Panc1 (cell line): Measurements from ENCODE around the gene TMEM178A. TPM values are rescaled to one million over a fixed set of nuclear protein-coding genes. Genes with fewer than 3 reads are reported as not detected.

Source experiments
- ATAC-seq: fragments of 200-7000 bp; cut with Tn5 transposase; 2 replicates; pipeline ENCODE4 v1.9.1; 2020; ENCODE audit warnings: mild to moderate bottlenecking, moderate library complexity
- BruUV-seq: library from RNA; stranded (reverse); fragments of 400-500 nt; replicated peaks from 2 replicates; lab custom pipeline; 2021; lab: Mats Ljungman, UMichigan
- CTCF ChIA-PET: fragments of 300-600 bp; sonication (Branson Sonifier 250); formaldehyde crosslinking; loops from one replicate; lab custom pipeline; 2022; ENCODE audit warnings: antibody characterized with exemption; lab: Charles Lee
- POLR2A ChIA-PET: fragments of 300-600 bp; sonication (Branson Sonifier 250); formaldehyde crosslinking; loops from one replicate; lab custom pipeline; 2022; ENCODE audit warnings: antibody characterized with exemption; lab: Charles Lee
- DNase-seq: peaks from one replicate; pipeline ENCODE4 v3.0.0-alpha.2; 2010; ENCODE audit warnings: low read depth, low spot score
- H3K27ac ChIP-seq: 2 replicates; pipeline ENCODE4 v1.5.1; 2011; ENCODE audit warnings: mild to moderate bottlenecking, low read length, inconsistent platforms
- H3K27me3 ChIP-seq: fragments of 200-500 bp; sonication (Bioruptor generic); 2 replicates; pipeline ENCODE4 v1.6.0; 2014; ENCODE audit warnings: low read length, inconsistent platforms; ENCODE audit not compliant: control insufficient read depth, insufficient read depth
- H3K36me3 ChIP-seq: fragments of 200-500 bp; sonication (Bioruptor generic); 2 replicates; pipeline ENCODE4 v1.5.1; 2014; ENCODE audit warnings: inconsistent platforms, mild to moderate bottlenecking, low read length, moderate library complexity; ENCODE audit not compliant: control insufficient read depth, insufficient read depth
- H3K4me1 ChIP-seq: 2 replicates; pipeline ENCODE4 v1.5.1; 2011; ENCODE audit warnings: inconsistent platforms, mild to moderate bottlenecking, low read length, moderate library complexity; ENCODE audit not compliant: control insufficient read depth, insufficient read depth
- H3K4me3 ChIP-seq, 2 experiments: 2 replicates each; pipeline ENCODE4 v1.5.1; 2011 to 2012; ENCODE audit warnings: low read depth in 2 of 2, low read length in 2 of 2, mild to moderate bottlenecking in 2 of 2, inconsistent platforms in 1 of 2, moderate library complexity in 1 of 2
- H3K9me3 ChIP-seq: fragments of 200-500 bp; sonication (Bioruptor generic); 2 replicates; pipeline ENCODE4 v1.5.1; 2014; ENCODE audit warnings: low read depth, mild to moderate bottlenecking, inconsistent platforms, low read length, moderate library complexity; ENCODE audit not compliant: control insufficient read depth, insufficient read depth
- CTCF ChIP-seq: fragments of 450-650 bp; IDR thresholded peaks from 2 replicates; pipeline ENCODE4 v1.5.1; 2017; ENCODE audit warnings: mild to moderate bottlenecking
- POLR2AphosphoS5 ChIP-seq: IDR thresholded peaks from 2 replicates; pipeline ENCODE4 v1.6.1; 2012; ENCODE audit warnings: mild to moderate bottlenecking, low read depth, low read length, moderate library complexity
- REST ChIP-seq, 2 experiments: IDR thresholded peaks; 2 replicates each; pipeline ENCODE4 v1.6.1; 2011 to 2012; ENCODE audit warnings: low read depth in 2 of 2, control low read depth in 1 of 2, low read length in 1 of 2, mild to moderate bottlenecking in 1 of 2, moderate library complexity in 1 of 2; ENCODE audit not compliant: insufficient read depth in 1 of 2
- SIN3A ChIP-seq: IDR thresholded peaks from 2 replicates; pipeline ENCODE4 v1.6.1; 2012; ENCODE audit warnings: low read depth, mild to moderate bottlenecking, low read length, moderate library complexity, borderline replicate concordance; ENCODE audit not compliant: insufficient read depth
- TCF7L2 ChIP-seq: IDR thresholded peaks from 2 replicates; pipeline ENCODE4 v1.6.1; 2011; ENCODE audit warnings: mild to moderate bottlenecking, low read depth, low read length, inconsistent platforms
- in situ Hi-C: cut with HindIII; loops from 2 replicates; pipeline ENCODE4 v1.10.0; 2016; ENCODE audit warnings: low sequenced_read_pairs, low pct_unique_long_range_greater_than_20kb
- intact Hi-C: fragments of 100-400 bp; cut with micrococcal nuclease; formaldehyde crosslinking; loops from one replicate; pipeline ENCODE4 v1.10.0; 2022; ENCODE audit not compliant: unreplicated experiment
- total RNA-seq: library from RNA; stranded (reverse); gene quantifications from one replicate; pipeline ENCODE4 v1.2.1, GENCODE V29; 2021; ENCODE audit not compliant: unreplicated experiment

Gene TMEM178A
- total RNA-seq, 1 experiment from 2014 or later = not detected

GRCh38 chr2:39631256-39631655 lies 34.5 kb upstream of the TMEM178A start:
- CTCF ChIA-PET = no interaction called here
- no peak overlapping the region for H3K27ac ChIP-seq
- no peaks in the 10 kb centered on the region for H3K4me1 ChIP-seq
- no peak overlapping the region for H3K4me3 ChIP-seq
- BruUV-seq = no TSS peak
- ATAC-seq (no peak), DNase-seq (no peak)
- in situ Hi-C loops = no loop called here
- no peaks in the 10 kb centered on the region for H3K36me3 ChIP-seq
- H3K9me3 ChIP-seq = no peaks in the 10 kb centered on the region
- TF ChIP-seq TCF7L2 = no peak
- no peak for TF ChIP-seq POLR2AphosphoS5
- no peak for TF ChIP-seq REST (IDR thresholded peaks at IDR 0.05; ENCODE audit: insufficient read depth in 1 of 2, low read depth in 2 of 2, low read length in 1 of 2)
- TF ChIP-seq SIN3A = no peak
- TF ChIP-seq CTCF = no peak
- intact Hi-C loops = no loop called here
- POLR2A ChIA-PET = no interaction called here
- H3K27me3 ChIP-seq = no peaks in the 10 kb centered on the region

- ATAC-seq (no peak), DNase-seq (no peak)
- in situ Hi-C loops = no loop called here
- BruUV-seq = no TSS peak
- no peaks in the 10 kb centered on the region for H3K9me3 ChIP-seq
- intact Hi-C loops = no loop called here
- CTCF ChIA-PET = no interaction called here
- POLR2A ChIA-PET = no interaction called here
- H3K36me3 ChIP-seq = no peaks in the 10 kb centered on the region
- H3K27ac ChIP-seq = no peak overlapping the region
- H3K4me1 ChIP-seq = no peaks in the 10 kb centered on the region
- no peak overlapping the region for H3K4me3 ChIP-seq
- no peak for TF ChIP-seq CTCF
- TF ChIP-seq SIN3A = no peak
- TF ChIP-seq TCF7L2 = no peak
- no peak for TF ChIP-seq REST (IDR thresholded peaks at IDR 0.05; ENCODE audit: insufficient read depth in 1 of 2, low read depth in 2 of 2, low read length in 1 of 2)
- no peak for TF ChIP-seq POLR2AphosphoS5
- no peaks in the 10 kb centered on the region for H3K27me3 ChIP-seq
These were observed 34.0 kb upstream of the TMEM178A start for GRCh38 chr2:39631718-39632117.
